Vagina (tissue), 2 donors: ENCODE data around the gene SSTR4. TPM values are rescaled to one million over a fixed set of nuclear protein-coding genes. Genes with fewer than 3 reads are reported as not detected.

Source experiments
- DNase-seq, 2 donors: peaks; one replicate each; pipeline ENCODE4 v3.0.0-alpha.2; 2017; ENCODE audit errors: extremely low spot score in 2 of 2
- H3K27ac ChIP-seq: fragments of 200-600 bp; sonication (generic); one replicate; pipeline ENCODE4 v1.5.1; 2019
- H3K27me3 ChIP-seq: fragments of 200-600 bp; sonication (generic); one replicate; pipeline ENCODE4 v1.5.1; 2019
- H3K36me3 ChIP-seq, 2 donors: fragments of 200-600 bp; sonication (generic); one replicate each; pipeline ENCODE4 v1.5.1; 2017 to 2019
- H3K4me1 ChIP-seq: fragments of 200-600 bp; sonication (generic); one replicate; pipeline ENCODE4 v1.5.1; 2019
- H3K4me3 ChIP-seq, 2 donors: fragments of 200-600 bp; sonication (generic); 1 replicate in 1 of 2; 2 replicates in 1 of 2; pipeline ENCODE4 v1.5.1; 2016 to 2019
- H3K9me3 ChIP-seq: fragments of 200-600 bp; sonication (generic); one replicate; pipeline ENCODE4 v1.5.1; 2019
- POLR2A ChIP-seq, 2 donors: fragments of 450-650 bp; IDR thresholded peaks; one replicate each; pipeline ENCODE4 v1.6.1; 2017; ENCODE audit warnings: antibody characterized with exemption in 2 of 2, mild to moderate bottlenecking in 2 of 2, moderate library complexity in 2 of 2
- POLR2AphosphoS5 ChIP-seq, 2 donors: sonication (generic); formaldehyde crosslinking; IDR thresholded peaks; one replicate each; pipeline ENCODE4 v1.9.0; 2017; ENCODE audit warnings: antibody characterized with exemption in 2 of 2, mild to moderate bottlenecking in 2 of 2, low read depth in 1 of 2; ENCODE audit not compliant: insufficient read depth in 1 of 2
- intact Hi-C: fragments of 100-400 bp; cut with DNase I; formaldehyde crosslinking; loops from one replicate; pipeline ENCODE4 v1.15.1; 2023
- total RNA-seq: library from RNA; depleted of rRNA; stranded (reverse); fragments of >200 nt; gene quantifications from one replicate; pipeline ENCODE4 v1.2.3, GENCODE V29; 2016
- TF ChIP-seq, protein P1 (sequence below), 3 experiments: fragments of 450-650 bp in 2 of 3; fragments of 200-600 bp in 1 of 3; sonication (generic) in 1 of 3; IDR thresholded peaks; one replicate each; pipeline ENCODE4 v1.5.1; 2017 to 2019; ENCODE audit warnings: antibody characterized with exemption in 3 of 3, mild to moderate bottlenecking in 2 of 3, moderate library complexity in 2 of 3

The SSTR4 gene
- total RNA-seq, 1 donor from 2014 or later = not detected

DNA sequence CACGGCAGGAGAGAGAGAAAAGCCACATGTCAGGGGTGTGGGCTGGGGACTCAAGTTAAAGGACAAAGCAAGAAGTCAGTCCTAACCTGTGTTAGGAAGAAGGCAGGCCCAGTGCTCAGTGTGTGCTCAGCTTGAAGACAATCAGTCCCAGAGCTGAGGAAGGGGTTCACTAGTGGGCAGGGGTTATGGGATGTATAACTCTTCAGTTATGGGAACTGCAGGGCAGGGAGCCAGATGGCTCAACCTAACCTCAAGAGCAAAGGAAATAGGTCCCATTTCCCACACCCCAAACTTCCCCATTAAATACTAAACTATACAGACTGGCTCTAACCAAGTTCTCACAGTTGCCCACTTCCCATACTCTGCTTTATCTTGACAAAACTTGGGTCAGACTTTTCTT lies 7.4 kb upstream of the SSTR4 start:
- no peak for DNase-seq
- Histone ChIP-seq H3K4me1 (no peaks in the 10 kb centered on the region), H3K27me3 (no peaks in the 10 kb centered on the region), H3K4me3 (no peak overlapping the region), H3K36me3 (no peaks in the 10 kb centered on the region), H3K9me3 (no peaks in the 10 kb centered on the region), H3K27ac (no peak overlapping the region)
- intact Hi-C loops = no loop called here
- TF ChIP-seq, protein P1, sequence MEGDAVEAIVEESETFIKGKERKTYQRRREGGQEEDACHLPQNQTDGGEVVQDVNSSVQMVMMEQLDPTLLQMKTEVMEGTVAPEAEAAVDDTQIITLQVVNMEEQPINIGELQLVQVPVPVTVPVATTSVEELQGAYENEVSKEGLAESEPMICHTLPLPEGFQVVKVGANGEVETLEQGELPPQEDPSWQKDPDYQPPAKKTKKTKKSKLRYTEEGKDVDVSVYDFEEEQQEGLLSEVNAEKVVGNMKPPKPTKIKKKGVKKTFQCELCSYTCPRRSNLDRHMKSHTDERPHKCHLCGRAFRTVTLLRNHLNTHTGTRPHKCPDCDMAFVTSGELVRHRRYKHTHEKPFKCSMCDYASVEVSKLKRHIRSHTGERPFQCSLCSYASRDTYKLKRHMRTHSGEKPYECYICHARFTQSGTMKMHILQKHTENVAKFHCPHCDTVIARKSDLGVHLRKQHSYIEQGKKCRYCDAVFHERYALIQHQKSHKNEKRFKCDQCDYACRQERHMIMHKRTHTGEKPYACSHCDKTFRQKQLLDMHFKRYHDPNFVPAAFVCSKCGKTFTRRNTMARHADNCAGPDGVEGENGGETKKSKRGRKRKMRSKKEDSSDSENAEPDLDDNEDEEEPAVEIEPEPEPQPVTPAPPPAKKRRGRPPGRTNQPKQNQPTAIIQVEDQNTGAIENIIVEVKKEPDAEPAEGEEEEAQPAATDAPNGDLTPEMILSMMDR (IDR thresholded peaks at IDR 0.05) = no peak
- TF ChIP-seq POLR2AphosphoS5 (IDR thresholded peaks at IDR 0.05; ENCODE audit: insufficient read depth in 1 of 2, low read depth in 1 of 2) (no peak), POLR2A (IDR thresholded peaks at IDR 0.05) (no peak)

DNA sequence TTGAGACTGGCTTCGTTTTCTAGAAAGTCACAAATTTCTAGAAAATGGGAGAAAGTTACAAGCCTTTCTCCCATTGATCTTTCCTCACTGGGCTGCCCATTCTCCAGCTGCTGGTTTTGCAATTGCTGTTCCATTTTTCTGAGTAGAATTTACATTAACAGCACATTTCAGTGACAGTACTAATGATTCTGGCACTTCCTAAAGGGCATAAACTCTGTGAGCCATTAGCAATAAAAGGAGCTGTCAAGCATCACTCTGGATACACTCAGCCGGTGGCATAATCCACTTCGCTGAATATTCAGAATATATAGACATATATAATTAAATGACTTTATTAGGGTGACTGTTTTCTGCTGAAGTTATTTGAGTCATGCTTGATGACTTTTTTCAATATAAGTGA lies 6.7 kb upstream of the SSTR4 start:
- H3K9me3 ChIP-seq = no peaks in the 10 kb centered on the region
- H3K4me3 ChIP-seq = no peak overlapping the region
- no peaks in the 10 kb centered on the region for H3K4me1 ChIP-seq
- H3K36me3 ChIP-seq = no peaks in the 10 kb centered on the region
- H3K27me3 ChIP-seq = no peaks in the 10 kb centered on the region
- no peak overlapping the region for H3K27ac ChIP-seq
- intact Hi-C loops = no loop called here
- TF ChIP-seq POLR2A (IDR thresholded peaks at IDR 0.05) = no peak
- TF ChIP-seq POLR2AphosphoS5 (IDR thresholded peaks at IDR 0.05; ENCODE audit: insufficient read depth in 1 of 2, low read depth in 1 of 2) = peak in 1 of 2 donors; percentile 40
- no peak for DNase-seq

DNA sequence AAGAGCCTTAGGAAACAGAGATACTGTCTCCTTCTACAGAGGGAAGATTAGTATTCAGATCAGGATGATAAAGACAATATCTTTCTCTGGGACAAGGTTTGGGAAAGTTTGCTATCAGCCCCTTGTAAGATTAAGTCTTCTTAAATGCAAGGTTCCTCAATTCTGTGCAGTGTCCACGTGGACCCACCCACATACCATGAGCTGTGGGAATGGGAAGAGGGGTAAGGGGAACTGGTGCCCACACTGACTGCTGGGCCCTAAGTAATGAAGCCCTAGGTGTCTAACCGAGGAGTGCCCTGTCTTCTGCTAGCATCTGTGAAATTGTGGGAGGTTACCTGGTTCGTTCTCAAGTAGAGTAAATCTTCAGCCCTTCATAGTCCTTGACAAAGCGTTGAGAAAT lies 5.8 kb upstream of the SSTR4 start:
- intact Hi-C loops = no loop called here
- no peak overlapping the region for H3K4me3 ChIP-seq
- TF ChIP-seq POLR2AphosphoS5 (IDR thresholded peaks at IDR 0.05; ENCODE audit: insufficient read depth in 1 of 2, low read depth in 1 of 2) = no peak
- no peak for TF ChIP-seq POLR2A (IDR thresholded peaks at IDR 0.05)
- TF ChIP-seq, protein P1 (IDR thresholded peaks at IDR 0.05) = no peak
- no peak for DNase-seq
- H3K9me3 ChIP-seq = no peaks in the 10 kb centered on the region
- H3K27ac ChIP-seq = no peak overlapping the region
- no peaks in the 10 kb centered on the region for H3K36me3 ChIP-seq
- no peaks in the 10 kb centered on the region for H3K27me3 ChIP-seq
- H3K4me1 ChIP-seq = no peaks in the 10 kb centered on the region

DNA sequence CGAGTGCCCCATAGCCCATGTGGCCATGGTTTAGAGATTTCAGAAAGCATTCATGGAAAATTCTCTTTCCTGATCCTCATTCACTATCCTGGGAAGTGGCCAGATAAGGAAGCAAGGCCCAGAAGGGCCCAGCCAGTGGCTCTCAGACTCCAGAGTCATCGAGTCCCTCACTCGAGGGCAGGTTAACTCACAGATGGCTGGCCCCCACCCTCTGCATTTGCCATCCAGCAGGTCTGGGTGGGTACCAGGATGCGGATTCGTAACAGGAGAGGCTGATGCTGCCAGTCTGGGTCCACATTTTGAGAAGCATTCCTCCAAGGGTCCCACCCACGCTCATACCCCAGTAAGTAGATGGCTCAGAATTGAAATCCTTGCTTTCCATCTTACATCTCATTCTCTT lies 3.8 kb upstream of the SSTR4 start:
- H3K9me3 ChIP-seq = no peaks in the 10 kb centered on the region
- TF ChIP-seq, protein P1 (IDR thresholded peaks at IDR 0.05) = no peak
- TF ChIP-seq POLR2A (IDR thresholded peaks at IDR 0.05) = no peak
- no peak for TF ChIP-seq POLR2AphosphoS5 (IDR thresholded peaks at IDR 0.05; ENCODE audit: insufficient read depth in 1 of 2, low read depth in 1 of 2)
- no peak overlapping the region for H3K27ac ChIP-seq
- peaks cover 5% of the 10 kb centered on the region for H3K27me3 ChIP-seq
- H3K4me1 ChIP-seq = peaks cover 4% of the 10 kb centered on the region
- H3K36me3 ChIP-seq = no peaks in the 10 kb centered on the region
- intact Hi-C loops = no loop called here
- no peak for DNase-seq
- H3K4me3 ChIP-seq = no peak overlapping the region

DNA sequence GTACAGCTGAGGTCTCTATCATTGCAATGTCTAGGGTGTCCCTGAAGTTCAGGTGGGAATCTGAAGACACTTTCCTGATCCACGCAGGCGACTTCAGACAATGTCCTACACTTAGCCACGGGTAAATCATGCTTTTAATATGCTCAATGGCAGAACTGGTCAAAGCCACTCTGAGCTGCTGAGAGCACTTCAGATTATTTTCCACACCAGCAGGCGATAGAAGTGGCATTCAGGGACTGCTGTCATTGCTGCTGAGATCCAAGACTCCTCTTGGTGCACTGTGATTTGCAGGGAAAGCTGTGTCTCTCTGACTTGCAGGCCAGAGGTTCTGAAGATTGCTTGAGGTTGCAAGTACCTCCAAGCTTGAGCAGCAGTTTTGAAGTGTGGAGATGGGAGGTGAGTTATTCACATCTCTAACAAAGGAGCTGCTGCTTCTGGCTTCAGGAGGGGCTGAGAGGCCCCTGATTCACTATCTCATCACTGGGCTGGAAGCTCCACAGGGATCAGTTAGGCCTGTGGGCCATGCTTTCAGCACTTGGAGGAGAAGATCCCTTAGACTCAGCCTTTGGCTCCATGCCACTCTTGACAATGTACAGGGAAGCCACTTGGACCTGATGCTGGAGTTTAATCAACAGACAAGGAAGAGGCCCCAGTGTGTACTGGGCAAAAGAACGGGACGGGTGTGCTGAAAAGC lies 2.9 kb upstream of the SSTR4 start:
- H3K4me3 ChIP-seq = no peak overlapping the region
- TF ChIP-seq, protein P1 (IDR thresholded peaks at IDR 0.05) = no peak
- no peak for DNase-seq
- H3K9me3 ChIP-seq = no peaks in the 10 kb centered on the region
- H3K27me3 ChIP-seq = peaks cover 5% of the 10 kb centered on the region
- no peaks in the 10 kb centered on the region for H3K36me3 ChIP-seq
- H3K4me1 ChIP-seq = peaks cover 4% of the 10 kb centered on the region
- intact Hi-C loops = no loop called here
- H3K27ac ChIP-seq = no peak overlapping the region
